HG03097 (cell line): ENCODE measurements around the gene POLN.

Experiments used
- ATAC-seq: cut with Tn5 transposase; IDR thresholded peaks from one replicate; pipeline ENCODE4 v1.9.1; 2021; ENCODE audit not compliant: unreplicated experiment, low FRiP score

POLN gene

GRCh38 chr4:2252530-2253091 lies 10.7 kb upstream of the POLN start:
- no peak for ATAC-seq

GRCh38 chr4:2251795-2252529 lies 10.0 kb upstream of the POLN start:
- ATAC-seq: no peak

GRCh38 chr4:2251073-2251794 lies 9.3 kb upstream of the POLN start:
- no peak for ATAC-seq

GRCh38 chr4:2250357-2251072 lies 8.6 kb upstream of the POLN start:
- ATAC-seq: no peak

GRCh38 chr4:2249526-2250356 lies 7.8 kb upstream of the POLN start:
- ATAC-seq: no peak

GRCh38 chr4:2248821-2249261 lies 6.9 kb upstream of the POLN start:
- ATAC-seq: no peak

- no peak for ATAC-seq
Observed at GRCh38 chr4:2248044-2248780, 6.3 kb upstream of the POLN start.

GRCh38 chr4:2247128-2248043 lies 5.5 kb upstream of the POLN start:
- no peak for ATAC-seq

- no peak for ATAC-seq
Observed at GRCh38 chr4:2246384-2247127, 4.6 kb upstream of the POLN start.

- no peak for ATAC-seq
Observed at GRCh38 chr4:2245787-2246275, 3.9 kb upstream of the POLN start.

- no peak for ATAC-seq
Observed at GRCh38 chr4:2245057-2245786, 3.3 kb upstream of the POLN start.

- no peak for ATAC-seq
Observed at GRCh38 chr4:2243681-2244380, 1.9 kb upstream of the POLN start.

- no peak for ATAC-seq
Observed at GRCh38 chr4:2241003-2241402, 918 bp downstream of the POLN start.

- ATAC-seq: no peak
Observed at GRCh38 chr4:2236944-2237666, 4.8 kb downstream of the POLN start.

- ATAC-seq: no peak
Observed at GRCh38 chr4:2231082-2231481, 10.8 kb downstream of the POLN start.

GRCh38 chr4:2226261-2226660 lies 15.7 kb downstream of the POLN start:
- no peak for ATAC-seq
